ENCODE data around the gene KIRREL3.

KIRREL3 gene

DNA sequence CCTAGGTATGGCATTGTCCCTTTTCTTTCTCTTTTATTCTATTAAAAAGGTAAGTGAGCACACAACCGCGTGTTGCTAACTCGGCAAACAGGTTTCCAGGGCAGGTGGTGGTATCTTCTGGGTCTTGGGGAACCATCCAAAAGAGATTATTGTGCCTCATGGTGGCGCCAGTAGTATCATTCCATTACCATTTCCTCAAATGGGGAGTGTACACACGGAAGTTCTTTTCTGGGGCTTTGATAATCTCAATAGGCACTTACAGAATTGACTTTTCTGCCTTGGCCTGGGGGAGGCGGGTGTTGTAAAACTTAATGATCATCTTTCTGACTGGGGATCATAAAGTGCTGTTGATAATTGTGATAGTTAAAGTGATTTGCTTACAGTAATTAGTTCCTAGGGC is 234.1 kb downstream of the KIRREL3 start:
- DNase-seq = no peak

DNA sequence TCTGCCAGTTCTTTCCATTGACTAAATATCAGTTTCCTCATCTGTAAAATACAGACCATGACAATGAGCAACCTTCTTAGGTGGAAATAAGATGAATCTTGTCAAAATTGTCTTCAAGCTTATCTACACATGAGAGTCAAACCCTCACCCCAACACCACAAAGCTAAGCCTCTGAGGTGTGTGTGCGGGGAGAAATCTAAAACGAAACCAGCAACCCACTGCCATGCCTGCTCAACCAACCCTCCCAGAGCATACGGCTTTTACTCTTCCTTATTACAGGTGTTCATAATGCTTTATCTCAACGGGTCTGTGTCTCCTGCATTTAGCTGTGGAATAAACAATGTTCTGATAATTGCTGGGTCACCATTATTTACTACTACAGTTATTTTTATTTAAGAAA is 235.4 kb downstream of the KIRREL3 start:
- no peak for DNase-seq

DNA sequence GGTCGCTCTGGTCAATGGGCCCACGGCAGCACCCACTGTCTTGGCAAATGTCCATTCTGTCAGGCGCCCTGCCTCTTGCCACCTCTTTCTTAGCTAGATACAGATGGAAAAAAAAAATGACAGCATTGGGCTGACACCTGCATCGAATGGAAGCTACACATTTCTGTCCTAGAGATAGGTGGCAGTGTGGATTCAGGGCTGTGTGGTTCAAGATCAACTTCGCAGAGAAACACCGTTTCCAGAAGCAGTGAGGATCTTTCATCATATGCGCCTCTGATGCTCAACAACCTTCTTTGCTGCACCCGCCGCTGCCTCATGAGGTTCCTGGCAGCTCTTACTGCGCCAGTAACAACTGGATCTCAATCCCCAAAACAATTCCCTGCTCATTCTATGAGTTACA is 236.3 kb downstream of the KIRREL3 start:
- no peak for DNase-seq

DNA sequence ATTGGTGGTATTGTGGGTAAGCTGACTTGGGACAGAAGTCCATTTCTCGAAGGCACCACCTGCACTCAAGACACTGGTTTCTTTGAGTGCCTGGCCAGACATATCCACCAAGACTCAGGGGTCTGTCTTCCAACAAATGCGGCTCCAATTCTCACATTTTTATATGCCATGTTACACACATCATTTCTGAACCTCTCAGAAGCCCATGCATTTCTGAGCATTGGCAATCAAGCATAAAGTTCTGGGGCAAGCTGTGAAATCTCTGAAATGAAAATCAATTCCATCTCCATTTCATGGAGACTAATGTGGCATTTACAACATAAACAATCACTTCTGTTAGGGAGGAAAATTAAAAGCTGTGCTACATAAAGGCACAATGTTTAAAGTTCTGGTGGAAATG is 243.7 kb downstream of the KIRREL3 start:
- no peak for DNase-seq

DNA sequence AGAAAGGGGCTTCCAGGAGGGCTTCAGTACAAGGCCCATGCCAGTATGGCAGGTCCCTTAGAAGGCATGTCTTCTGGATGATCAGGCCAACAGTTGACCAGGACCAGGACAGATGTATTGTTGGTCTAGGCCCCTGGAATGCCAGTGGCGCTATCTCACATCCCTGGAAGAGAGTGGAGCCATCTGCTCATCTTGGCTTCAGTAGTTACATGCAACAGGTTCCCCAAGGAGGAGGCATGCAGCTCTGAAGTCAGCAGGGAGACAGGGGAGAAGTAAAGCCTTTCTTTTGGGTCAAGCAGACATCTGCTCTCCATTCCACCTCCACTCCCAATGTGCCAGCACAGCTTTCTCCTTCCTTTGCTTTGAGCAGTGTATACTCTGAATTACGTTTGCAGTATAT is 244.1 kb downstream of the KIRREL3 start:
- no peak for DNase-seq

DNA sequence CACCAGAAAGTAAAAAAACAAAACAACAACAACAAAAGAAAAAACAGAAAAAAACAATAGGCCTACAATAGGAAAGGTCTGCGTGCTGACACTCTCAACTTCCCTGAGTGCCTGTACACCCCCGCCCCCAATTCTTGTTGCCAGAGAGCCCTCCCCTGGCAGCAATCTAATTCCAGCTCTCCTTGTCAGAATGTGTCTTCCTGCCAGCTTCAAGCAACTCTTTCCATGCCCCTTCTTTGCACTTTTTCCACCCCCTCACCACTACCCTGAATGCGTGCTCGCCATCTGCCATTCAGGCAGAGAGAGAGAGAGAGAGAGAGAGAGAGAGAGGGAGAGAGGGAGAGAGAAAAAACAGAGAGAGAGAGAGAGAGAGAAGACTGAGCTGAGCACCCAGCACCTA is 245.0 kb downstream of the KIRREL3 start:
- no peak for DNase-seq

DNA sequence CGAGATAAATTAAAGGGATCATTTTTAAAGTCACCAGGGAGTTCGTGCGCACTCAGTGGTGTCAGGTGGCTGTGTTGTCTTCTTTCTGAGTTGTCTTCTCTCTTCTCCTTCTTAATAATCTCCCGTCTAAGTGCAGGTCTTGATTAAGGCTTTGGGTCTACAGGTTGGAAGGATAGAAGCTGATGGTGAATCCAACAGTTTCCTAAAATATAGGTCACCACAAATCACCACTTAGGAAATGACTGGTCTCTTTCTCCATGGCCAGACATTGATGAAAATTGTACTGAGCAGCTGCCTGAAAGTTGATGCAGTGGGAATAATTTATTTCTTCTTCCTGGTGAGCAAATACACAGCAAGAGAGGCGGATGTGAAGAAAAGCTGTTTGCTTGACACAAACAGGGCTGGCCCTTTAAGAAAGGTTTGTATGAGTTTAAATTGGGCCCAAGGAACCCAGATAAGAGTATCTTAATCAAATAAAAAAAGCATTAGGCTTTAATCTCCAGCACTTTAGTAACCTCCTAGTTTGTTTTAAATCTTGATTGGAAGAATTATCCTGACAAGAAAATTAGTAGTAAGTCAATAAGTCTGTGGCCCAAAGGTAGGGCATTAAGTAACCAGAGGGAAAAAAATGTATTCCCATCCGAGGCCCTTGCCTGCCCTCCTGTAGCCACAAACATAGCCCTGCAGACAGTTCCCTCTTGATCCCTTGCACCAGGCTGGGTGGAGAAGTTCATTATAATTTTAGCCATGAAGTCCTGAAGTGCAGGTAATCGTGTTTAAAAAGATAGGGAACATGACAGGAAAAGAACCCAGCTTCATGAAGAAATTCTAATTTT is 245.8 kb downstream of the KIRREL3 start:
- no peak for DNase-seq

DNA sequence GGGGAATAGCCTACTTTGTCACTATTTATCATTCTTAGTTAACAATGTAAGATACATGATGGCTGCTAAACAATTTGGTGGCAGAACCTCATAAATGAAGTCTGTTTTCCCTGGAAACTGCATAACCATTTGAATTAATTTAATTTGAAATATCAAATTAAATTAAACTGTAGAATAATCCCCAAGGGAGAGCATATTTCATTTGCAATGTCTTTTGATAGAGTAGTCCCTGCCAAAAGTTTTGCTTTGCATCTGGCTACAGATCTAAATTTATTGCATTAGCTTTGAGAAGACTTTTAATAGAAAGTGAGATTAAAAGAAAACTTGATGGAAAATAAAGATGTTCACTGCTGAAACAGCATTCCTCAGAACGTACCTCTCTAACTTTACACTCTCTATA is 246.6 kb downstream of the KIRREL3 start:
- no peak for DNase-seq

DNA sequence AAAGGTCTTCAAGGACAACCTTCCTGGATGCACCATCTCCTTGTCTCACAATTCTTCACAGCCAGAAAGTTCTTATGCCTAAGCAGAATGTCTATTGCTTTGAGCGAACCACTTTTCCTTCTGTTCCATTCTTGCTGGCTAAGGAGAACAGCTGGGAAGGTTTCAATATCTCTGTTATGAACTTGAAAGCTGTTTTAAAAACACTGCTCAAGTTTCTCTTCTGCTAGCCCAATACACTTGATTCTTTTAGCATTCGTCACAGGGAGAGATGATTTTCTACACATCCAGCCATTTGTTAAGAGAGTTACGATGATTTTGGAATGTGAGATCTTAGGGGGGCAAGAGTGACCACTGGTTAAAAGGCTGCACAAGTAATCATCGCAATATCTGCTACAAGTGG is 249.3 kb downstream of the KIRREL3 start:
- DNase-seq = no peak

DNA sequence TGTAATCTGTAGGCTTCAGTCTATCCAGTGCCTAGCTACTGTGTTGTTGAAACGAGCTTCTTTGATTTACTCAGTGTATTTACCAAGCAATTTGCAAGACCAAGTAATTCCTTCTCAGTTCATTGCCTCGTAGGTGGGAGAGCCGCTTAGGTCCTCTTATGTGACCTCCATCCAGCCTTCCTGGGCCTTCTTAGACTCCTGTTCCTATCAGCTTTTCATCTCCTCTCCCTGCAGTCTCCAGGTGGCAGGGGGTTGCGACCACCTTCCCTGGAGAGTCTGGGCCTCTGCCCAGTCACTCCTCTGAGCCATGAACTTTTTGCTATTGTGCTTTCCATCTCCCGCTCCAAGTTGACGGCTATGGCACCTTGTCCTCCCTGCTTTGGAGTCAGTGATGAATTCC is 251.8 kb downstream of the KIRREL3 start:
- no peak for DNase-seq

DNA sequence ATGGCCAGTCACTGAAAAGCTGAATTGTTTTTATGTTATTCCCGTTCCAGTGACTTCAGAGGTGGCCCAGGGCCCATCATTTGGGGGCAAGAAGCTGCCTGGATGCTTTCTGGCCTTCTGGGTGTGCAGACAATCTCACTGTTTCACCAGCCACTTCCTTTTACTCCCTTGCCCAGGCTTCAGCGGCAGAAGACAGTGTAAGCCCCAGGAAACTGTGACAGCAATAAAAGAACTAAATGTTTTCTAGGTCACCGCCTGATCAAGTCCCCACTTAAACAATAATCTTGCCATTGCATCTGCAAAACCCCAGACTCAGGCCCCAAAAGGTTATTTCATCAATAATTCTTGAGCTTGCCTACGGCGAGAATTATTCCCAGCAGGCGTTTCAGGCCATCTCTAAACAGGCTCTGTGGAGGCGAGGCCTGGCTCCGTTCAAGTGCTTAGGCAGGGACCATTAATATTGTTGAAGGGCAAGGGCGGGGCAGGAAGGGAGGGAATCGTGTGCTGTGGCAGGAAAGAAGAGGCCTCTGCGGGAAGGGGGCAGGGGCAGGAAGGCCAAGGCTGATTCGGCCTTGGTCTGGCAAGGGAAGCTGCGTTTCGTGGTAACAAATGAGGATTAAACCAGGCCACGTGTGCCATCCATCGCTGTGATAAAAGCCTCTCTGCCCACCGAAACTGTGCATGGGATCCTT is 252.3 kb downstream of the KIRREL3 start:
- DNase-seq = no peak

DNA sequence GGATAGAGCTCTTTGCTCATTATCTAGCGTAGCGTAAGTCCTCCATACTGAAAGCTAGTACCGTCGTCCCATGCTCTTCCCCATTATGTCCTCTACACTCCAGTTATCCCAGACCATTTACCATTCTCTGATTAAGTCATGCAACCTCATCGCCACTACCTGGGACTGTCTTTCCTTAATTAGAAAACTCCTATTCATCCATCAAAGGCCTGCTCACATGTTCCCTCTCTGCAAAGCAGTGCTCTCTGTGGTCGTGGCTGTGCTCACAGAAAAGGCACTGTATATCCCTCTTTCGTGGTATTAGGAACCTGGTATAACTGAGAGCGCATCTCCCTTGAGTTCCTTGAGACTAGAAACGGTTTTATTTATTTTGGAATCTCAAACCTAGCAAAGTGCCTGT is 253.3 kb downstream of the KIRREL3 start:
- no peak for DNase-seq

DNA sequence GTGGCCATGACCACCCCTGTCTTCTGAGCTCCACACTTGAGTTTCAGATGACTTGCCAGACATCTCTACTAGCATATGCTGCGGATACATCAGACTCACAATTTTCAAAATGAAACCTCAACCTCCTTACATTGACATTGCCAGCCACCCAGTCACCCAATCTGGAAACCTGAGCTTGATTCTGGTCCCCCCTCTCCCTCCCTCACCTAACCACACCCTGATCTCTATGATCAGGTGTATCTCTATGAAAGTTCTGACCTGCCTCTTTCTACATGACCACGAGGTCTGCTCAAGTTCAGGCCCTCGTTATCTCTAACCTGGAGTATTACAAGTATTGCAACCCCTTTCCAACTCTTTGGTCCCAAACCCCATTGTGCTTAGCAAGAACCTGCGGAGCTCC is 254.1 kb downstream of the KIRREL3 start:
- no peak for DNase-seq

DNA sequence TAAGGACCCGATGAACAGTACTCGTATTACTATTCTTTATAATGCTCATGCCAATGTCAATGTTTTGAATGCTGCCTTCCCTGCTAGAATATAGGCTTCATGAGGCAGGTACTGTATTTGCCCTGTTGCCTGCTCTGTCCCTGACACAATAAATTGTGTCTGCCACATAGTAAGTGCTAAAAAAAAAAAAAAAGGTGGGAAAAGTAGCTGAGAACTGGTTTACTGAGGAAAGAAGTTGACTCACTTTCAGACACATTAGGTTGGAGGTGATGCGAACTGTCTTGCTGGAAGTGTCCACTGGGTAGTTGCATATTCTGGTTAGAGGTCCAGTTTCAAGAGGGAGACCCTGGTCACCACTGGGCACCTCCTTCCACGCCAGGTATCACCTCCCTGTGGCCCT is 255.9 kb downstream of the KIRREL3 start:
- no peak for DNase-seq

DNA sequence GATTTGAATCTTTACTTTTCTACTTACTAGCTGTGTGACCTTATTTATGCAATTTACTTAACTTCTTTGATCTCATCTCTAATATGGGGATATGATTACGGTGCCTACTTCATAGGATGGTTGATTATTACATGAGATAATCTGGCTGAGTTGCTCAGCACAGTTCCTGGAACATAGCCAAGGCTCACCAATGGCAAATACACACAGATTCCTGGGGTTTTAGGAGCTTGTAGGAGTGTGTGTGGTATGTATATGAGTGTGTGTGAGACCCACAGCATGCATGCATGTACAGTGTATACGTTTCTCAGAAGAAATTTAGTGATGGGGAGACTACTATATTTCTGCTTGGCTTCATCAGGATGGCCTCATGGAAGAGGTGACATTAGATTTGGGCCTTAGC is 256.9 kb downstream of the KIRREL3 start:
- DNase-seq = no peak

DNA sequence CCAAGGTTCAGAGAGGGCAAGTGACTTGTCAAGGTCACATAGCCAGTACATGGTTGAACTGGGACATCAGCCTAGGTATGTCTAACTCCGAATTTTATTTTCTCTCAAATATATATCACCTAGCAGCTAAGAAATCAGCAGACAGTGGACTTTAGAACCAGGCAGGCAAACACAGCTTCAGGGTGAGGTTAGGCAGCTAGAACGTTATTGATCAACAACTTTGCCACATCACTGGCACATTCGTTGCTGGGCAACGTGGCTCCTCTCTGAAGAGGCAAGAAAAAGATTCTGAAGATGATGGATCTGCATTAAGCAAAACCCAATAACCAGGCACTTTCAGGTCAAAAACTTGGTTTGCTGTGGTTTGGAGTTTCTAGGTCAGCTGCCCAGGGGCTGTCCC is 258.0 kb downstream of the KIRREL3 start:
- no peak for DNase-seq

DNA sequence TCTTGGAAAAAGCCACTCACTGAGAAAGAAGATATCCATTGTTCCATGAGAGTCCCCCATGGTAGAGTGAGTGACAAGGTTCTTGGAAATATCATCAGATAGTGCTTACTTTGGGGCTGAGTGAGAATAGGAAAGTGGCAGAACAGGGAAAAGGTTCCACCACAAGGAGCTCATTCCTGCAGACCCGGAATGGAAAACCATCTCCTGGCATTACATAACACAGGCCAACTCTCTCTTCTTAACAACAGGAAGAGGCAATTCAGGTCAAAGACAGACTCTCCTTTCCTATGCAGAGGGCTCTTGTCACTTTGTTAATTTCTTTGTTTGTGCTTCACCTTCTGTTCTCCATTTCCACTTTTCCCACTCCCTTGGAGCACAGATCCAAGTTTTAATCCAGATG is 259.7 kb downstream of the KIRREL3 start:
- DNase-seq = no peak

DNA sequence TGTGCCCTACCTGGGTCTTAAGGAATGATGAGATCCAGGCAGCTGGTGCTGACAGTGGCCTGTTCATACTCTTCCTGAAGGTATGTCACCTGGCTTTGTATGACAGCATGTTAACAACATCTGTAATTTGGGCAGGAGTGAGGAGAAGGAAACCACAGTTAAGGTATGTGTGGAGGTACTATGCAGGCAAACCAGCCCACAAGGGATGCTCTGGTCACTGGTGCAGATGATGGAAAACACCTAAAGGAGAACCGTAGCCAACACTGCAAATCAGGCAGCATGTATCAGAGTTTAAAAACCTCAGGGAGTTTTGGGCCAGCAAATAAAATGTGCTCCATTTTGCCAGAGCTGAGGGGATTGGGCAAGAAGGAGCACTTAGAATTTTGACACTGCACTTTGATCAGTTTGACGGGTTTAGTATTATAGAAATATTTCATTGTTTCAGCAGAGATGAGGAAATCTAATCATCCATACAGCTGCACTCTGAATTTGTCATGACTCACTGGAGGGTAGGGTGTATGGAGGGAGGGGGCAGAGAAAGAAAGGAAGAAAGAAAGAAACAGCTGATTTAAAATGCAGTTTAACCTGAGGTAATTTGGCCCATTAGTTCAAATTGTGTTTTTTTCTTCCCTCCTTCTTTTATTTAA is 260.9 kb downstream of the KIRREL3 start:
- no peak for DNase-seq

DNA sequence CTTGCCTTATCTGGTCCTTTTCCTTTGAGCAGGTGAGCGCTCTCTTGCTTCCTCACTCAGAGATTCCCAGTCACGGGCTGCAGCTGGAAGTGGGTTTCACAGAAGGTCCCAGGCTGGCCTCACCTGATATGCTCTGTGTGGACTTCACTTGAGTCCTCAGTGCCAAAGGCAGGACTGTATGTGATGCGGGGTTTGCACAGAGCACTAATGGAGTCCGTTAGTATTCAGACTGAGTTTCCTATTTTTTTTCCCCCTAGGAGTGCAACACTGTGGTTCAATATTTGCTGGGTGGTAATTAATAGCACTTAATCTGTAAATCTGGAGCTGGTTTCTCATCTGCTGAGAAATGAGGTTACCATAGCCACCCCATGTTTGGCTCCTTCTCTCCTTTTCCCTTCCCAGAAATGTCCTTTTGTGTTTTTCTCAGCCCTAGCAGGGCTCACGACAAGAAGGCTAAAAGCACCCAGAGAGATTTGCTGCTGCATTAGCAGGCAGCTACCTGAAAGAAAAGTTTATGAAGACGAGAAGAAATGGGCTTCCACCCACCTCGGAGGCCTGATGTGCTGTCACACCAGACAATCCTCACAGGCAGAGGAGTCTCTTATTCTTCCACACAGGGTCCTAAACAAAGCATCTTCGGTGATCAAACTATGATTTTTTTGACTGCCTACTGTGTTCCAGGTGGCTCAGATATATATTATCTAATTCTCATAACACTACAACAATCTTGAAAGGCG is 262.1 kb downstream of the KIRREL3 start:
- no peak for DNase-seq

DNA sequence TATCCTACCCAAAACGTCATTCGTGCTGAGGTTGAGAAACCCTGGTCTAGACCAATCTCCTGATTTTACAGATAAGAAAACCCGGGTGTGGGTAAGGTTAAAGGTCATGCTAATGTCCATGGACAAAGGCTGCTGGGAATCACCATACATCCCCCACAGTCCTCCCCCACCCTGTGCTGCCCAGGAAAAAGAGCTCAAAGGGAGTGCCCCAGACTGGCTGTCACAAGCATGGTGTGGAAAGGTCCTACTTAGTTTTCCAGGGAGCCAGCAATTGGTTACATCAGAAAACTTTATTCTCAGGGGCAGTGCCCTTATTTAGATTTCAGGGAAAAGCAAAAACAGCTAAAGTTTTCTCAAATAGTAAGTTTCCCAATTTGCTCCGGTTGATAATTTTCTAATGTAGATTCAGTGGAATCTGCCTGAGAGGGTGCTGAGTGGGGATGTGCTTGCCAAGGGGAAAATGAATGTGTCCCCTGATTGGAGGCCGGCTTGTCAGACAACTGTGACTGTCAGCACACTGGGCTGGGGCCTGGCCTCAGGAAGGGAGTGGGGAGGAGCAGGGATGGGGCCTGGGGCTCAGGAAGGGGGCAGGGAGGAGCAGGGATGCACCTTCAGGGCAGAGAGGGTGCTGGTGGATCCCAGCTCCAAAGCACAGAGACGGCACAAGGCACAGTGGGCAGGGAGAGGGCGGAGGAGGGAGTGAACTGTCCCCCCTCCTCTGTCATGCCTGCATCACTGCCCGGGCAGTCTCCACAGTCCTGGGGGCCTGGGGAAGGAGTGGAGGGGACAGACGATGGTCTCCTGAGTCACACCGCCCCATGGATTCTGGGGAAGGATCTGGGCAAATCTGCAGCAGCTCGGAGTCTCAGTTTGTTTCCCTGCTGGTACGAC is 263.6 kb downstream of the KIRREL3 start:
- DNase-seq = no peak

DNA sequence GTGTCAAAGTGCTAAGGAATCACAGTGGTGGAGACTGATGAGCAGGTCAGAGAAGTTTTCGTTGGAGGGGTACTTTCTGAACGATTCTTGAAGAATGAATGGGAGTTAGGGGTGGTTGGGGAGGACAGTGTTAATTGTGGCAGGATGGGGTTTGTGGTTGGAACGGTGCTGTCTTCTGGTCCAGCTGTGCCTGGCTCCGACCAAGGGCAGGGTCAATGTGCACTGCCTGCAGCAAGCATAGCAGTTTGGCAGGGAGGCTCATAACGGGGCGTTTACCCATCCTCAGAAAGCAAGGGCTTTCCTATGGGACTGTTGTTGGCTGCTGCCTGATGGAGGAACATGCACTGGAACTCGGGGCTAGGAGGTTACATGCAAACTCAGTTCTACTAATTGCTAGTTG is 265.8 kb downstream of the KIRREL3 start:
- DNase-seq = no peak

DNA sequence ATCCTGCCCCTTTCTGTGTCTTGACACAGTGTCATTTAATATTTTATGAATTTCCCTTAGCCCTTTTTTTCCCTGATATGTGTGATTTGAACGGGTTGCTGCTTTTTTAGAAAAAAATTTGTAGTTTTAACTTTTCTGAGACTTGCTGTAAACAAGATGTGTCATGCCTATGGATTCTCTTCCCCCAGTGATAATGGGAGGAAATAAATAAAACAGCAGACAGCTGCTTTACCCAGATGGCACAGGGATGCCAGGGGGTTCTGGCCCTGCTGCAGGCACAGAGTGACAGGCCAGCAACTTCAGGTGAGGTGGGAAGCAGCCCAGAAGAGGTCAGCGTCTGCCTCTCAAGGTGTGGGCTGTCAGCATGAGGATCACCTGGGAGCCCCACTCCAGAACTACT is 266.9 kb downstream of the KIRREL3 start:
- no peak for DNase-seq

Data from stimulated activated naive CD4-positive, alpha-beta T cell (primary cell).